ENCODE data around the gene TBC1D5. TPM values are rescaled to one million over a fixed set of nuclear protein-coding genes. Genes with fewer than 3 reads are reported as not detected.

TBC1D5 gene
- total and polyA plus RNA-seq, 8 donors = 47.4 to 74.8 (median 55.3) TPM

- Histone ChIP-seq H3K4me3 (no peak overlapping the region), H3K36me3 (peaks cover 0 to 4% of the 10 kb centered on the region in 2 donors), H3K27ac (no peak overlapping the region), H3K9me3 (no peaks in the 10 kb centered on the region), H3K4me1 (peaks cover 9 to 27% of the 10 kb centered on the region in 2 donors), H3K27me3 (no peaks in the 10 kb centered on the region)
- DNase-seq = no peak
- intact Hi-C loops (cut with DNase I) = no loop called here
- TF ChIP-seq CTCF (IDR thresholded peaks at IDR 0.05) = no peak
- ATAC-seq = no peak
Measured at GRCh38 chr3:17194116-17194515, 548.3 kb downstream of the TBC1D5 start.

- H3K9me3 ChIP-seq = no peaks in the 10 kb centered on the region
- H3K27ac ChIP-seq = no peak overlapping the region
- H3K4me3 ChIP-seq = no peak overlapping the region
- DNase-seq (no peak), ATAC-seq (no peak)
- intact Hi-C loops (cut with DNase I) = no loop called here
- H3K36me3 ChIP-seq = peaks cover 0 to 4% of the 10 kb centered on the region in 2 donors
- no peaks in the 10 kb centered on the region for H3K27me3 ChIP-seq
- H3K4me1 ChIP-seq = peaks cover 9 to 27% of the 10 kb centered on the region in 2 donors
- TF ChIP-seq CTCF (IDR thresholded peaks at IDR 0.05) = no peak
Measured at GRCh38 chr3:17192995-17193394, 549.4 kb downstream of the TBC1D5 start.

GRCh38 chr3:17190353-17191078 is 551.9 kb downstream of the TBC1D5 start:
- no peak overlapping the region for H3K4me3 ChIP-seq
- no peaks in the 10 kb centered on the region for H3K27me3 ChIP-seq
- intact Hi-C loops (cut with DNase I) = no loop called here
- ATAC-seq (peak; percentile 40), DNase-seq (no peak)
- peaks cover 2 to 19% of the 10 kb centered on the region in 2 donors for H3K4me1 ChIP-seq
- H3K27ac ChIP-seq = peak overlapping the region in 1 of 2 donors; percentile 38
- no peaks in the 10 kb centered on the region for H3K36me3 ChIP-seq
- no peaks in the 10 kb centered on the region for H3K9me3 ChIP-seq
- TF ChIP-seq CTCF (IDR thresholded peaks at IDR 0.05) = no peak

GRCh38 chr3:17188378-17188777 is 554.1 kb downstream of the TBC1D5 start:
- H3K27me3 ChIP-seq = no peaks in the 10 kb centered on the region
- DNase-seq (no peak), ATAC-seq (no peak)
- H3K36me3 ChIP-seq = peaks cover 0 to 15% of the 10 kb centered on the region in 2 donors
- H3K4me1 ChIP-seq = peaks cover 0 to 14% of the 10 kb centered on the region in 2 donors
- no peak overlapping the region for H3K4me3 ChIP-seq
- no peak for TF ChIP-seq CTCF (IDR thresholded peaks at IDR 0.05)
- intact Hi-C loops (cut with DNase I) = no loop called here
- no peaks in the 10 kb centered on the region for H3K9me3 ChIP-seq
- H3K27ac ChIP-seq = no peak overlapping the region

GRCh38 chr3:17187589-17188184 is 554.7 kb downstream of the TBC1D5 start:
- Histone ChIP-seq H3K27ac (no peak overlapping the region), H3K9me3 (no peaks in the 10 kb centered on the region), H3K27me3 (no peaks in the 10 kb centered on the region), H3K36me3 (peaks cover 0 to 21% of the 10 kb centered on the region in 2 donors), H3K4me3 (no peak overlapping the region), H3K4me1 (peaks cover 0 to 14% of the 10 kb centered on the region in 2 donors)
- ATAC-seq = no peak
- intact Hi-C loops (cut with DNase I) = no loop called here
- no peak for TF ChIP-seq CTCF (IDR thresholded peaks at IDR 0.05)
- DNase-seq = no peak
